Measurements from ENCODE around the gene ZNF652. TPM values are rescaled to one million over a fixed set of nuclear protein-coding genes. Genes with fewer than 3 reads are reported as not detected.

ZNF652 gene
- total RNA-seq, 1 experiment from 2014 or later: 92.6 TPM

GRCh38 chr17:49361129-49361901 lies 735 bp downstream of the ZNF652 start:
- Mint-ChIP-seq H3K9me3 (ENCODE audit: unreplicated experiment) (no peaks in the 10 kb centered on the region), H3K4me3 (ENCODE audit: unreplicated experiment) (peak overlapping the region; percentile 77), H3K4me1 (ENCODE audit: low read depth, unreplicated experiment) (peaks cover 27% of the 10 kb centered on the region), H3K36me3 (ENCODE audit: insufficient read depth, unreplicated experiment) (peaks cover 14% of the 10 kb centered on the region), H3K27me3 (ENCODE audit: insufficient read depth, unreplicated experiment) (no peaks in the 10 kb centered on the region), H3K27ac (ENCODE audit: unreplicated experiment) (peak overlapping the region; percentile 76)
- Histone ChIP-seq H3K36me3 (ENCODE audit: control insufficient read depth, insufficient read depth, low read length) (no peaks in the 10 kb centered on the region), H3K4me3 (ENCODE audit: low read depth, low read length) (peak overlapping the region; percentile 64), H3K4me1 (peaks cover 26% of the 10 kb centered on the region), H3K27me3 (replicated peaks; ENCODE audit: control insufficient read depth, insufficient read depth, low read length) (no peaks in the 10 kb centered on the region), H3K9me3 (no peaks in the 10 kb centered on the region)
- BruUV-seq (replicated peaks): no TSS peak
- no peak for TF ChIP-seq CTCF (IDR thresholded peaks at IDR 0.05; ENCODE audit: insufficient read depth in 1 of 2, low read depth in 1 of 2, low read length in 1 of 2, severe bottlenecking in 1 of 2, unreplicated experiment in 1 of 2)
- ChIA-PET POLR2A (interaction anchor here (1.7 kb wide), 1 partner anchor 53 kb away, joined by 6 read pairs; the partner anchor contains the start of gene PHB1), CTCF (interaction anchor here (0.6 to 0.7 kb wide), 2 partner anchors 139 to 316 kb away, joined by 3 read pairs; no protein-coding TSS in a partner anchor)
- DNase-seq: peak; percentile 70 to 75
- intact Hi-C loops (cut with micrococcal nuclease; ENCODE audit: unreplicated experiment): loop anchor here (5.0 kb wide), 1 partner anchor 1314 kb away; the partner anchor contains the start of gene NFE2L1

- H3K4me1 Mint-ChIP-seq (ENCODE audit: low read depth, unreplicated experiment): peaks cover 27% of the 10 kb centered on the region
- peaks cover 14% of the 10 kb centered on the region for H3K36me3 Mint-ChIP-seq (ENCODE audit: insufficient read depth, unreplicated experiment)
- TF ChIP-seq CTCF (IDR thresholded peaks at IDR 0.05; ENCODE audit: insufficient read depth in 1 of 2, low read depth in 1 of 2, low read length in 1 of 2, severe bottlenecking in 1 of 2, unreplicated experiment in 1 of 2): no peak
- Histone ChIP-seq H3K4me3 (ENCODE audit: low read depth, low read length) (peak overlapping the region; percentile 64), H3K9me3 (no peaks in the 10 kb centered on the region), H3K27me3 (replicated peaks; ENCODE audit: control insufficient read depth, insufficient read depth, low read length) (no peaks in the 10 kb centered on the region), H3K36me3 (ENCODE audit: control insufficient read depth, insufficient read depth, low read length) (no peaks in the 10 kb centered on the region), H3K4me1 (peaks cover 26% of the 10 kb centered on the region)
- no peaks in the 10 kb centered on the region for H3K9me3 Mint-ChIP-seq (ENCODE audit: unreplicated experiment)
- no peaks in the 10 kb centered on the region for H3K27me3 Mint-ChIP-seq (ENCODE audit: insufficient read depth, unreplicated experiment)
- intact Hi-C loops (cut with micrococcal nuclease; ENCODE audit: unreplicated experiment): loop anchor here (5.0 kb wide), 1 partner anchor 1313 kb away; the partner anchor contains the start of gene NFE2L1
- peak overlapping the region; percentile 76 for H3K27ac Mint-ChIP-seq (ENCODE audit: unreplicated experiment)
- peak overlapping the region; percentile 77 for H3K4me3 Mint-ChIP-seq (ENCODE audit: unreplicated experiment)
- DNase-seq: peak; percentile 61 to 67
- ChIA-PET CTCF (interaction anchor here (0.9 kb wide), 1 partner anchor 44 kb away, joined by 4 read pairs; no protein-coding TSS in a partner anchor), POLR2A (interaction anchor here (1.7 kb wide), 1 partner anchor 54 kb away, joined by 6 read pairs; the partner anchor contains the start of gene PHB1)
- BruUV-seq (replicated peaks): no TSS peak
Observed at GRCh38 chr17:49360796-49361128, 1.3 kb downstream of the ZNF652 start.

GRCh38 chr17:49359990-49360795 lies 1.9 kb downstream of the ZNF652 start:
- Mint-ChIP-seq H3K4me3 (ENCODE audit: unreplicated experiment) (peak overlapping the region; percentile 77), H3K27ac (ENCODE audit: unreplicated experiment) (peak overlapping the region; percentile 76), H3K27me3 (ENCODE audit: insufficient read depth, unreplicated experiment) (no peaks in the 10 kb centered on the region), H3K36me3 (ENCODE audit: insufficient read depth, unreplicated experiment) (peaks cover 14% of the 10 kb centered on the region), H3K9me3 (ENCODE audit: unreplicated experiment) (no peaks in the 10 kb centered on the region), H3K4me1 (ENCODE audit: low read depth, unreplicated experiment) (peaks cover 27% of the 10 kb centered on the region)
- H3K27me3 ChIP-seq (replicated peaks; ENCODE audit: control insufficient read depth, insufficient read depth, low read length): no peaks in the 10 kb centered on the region
- peaks cover 26% of the 10 kb centered on the region for H3K4me1 ChIP-seq
- H3K36me3 ChIP-seq (ENCODE audit: control insufficient read depth, insufficient read depth, low read length): no peaks in the 10 kb centered on the region
- peak overlapping the region; percentile 64 for H3K4me3 ChIP-seq (ENCODE audit: low read depth, low read length)
- ChIA-PET CTCF (interaction anchor here (0.9 kb wide), 1 partner anchor 44 kb away, joined by 4 read pairs; no protein-coding TSS in a partner anchor), POLR2A (interaction anchor here (1.7 kb wide), 1 partner anchor 54 kb away, joined by 6 read pairs; the partner anchor contains the start of gene PHB1)
- intact Hi-C loops (cut with micrococcal nuclease; ENCODE audit: unreplicated experiment): loop anchor here (5.0 kb wide), 1 partner anchor 1313 kb away; the partner anchor contains the start of gene NFE2L1
- H3K9me3 ChIP-seq: no peaks in the 10 kb centered on the region
- DNase-seq: peak; percentile 40 to 44
- no peak for TF ChIP-seq CTCF (IDR thresholded peaks at IDR 0.05; ENCODE audit: insufficient read depth in 1 of 2, low read depth in 1 of 2, low read length in 1 of 2, severe bottlenecking in 1 of 2, unreplicated experiment in 1 of 2)
- TSS peak; percentile 29 for BruUV-seq (replicated peaks)
